HG03159 (cell line): Measurements from ENCODE around the gene UGGT2.

Source experiments
- ATAC-seq: cut with Tn5 transposase; IDR thresholded peaks from one replicate; pipeline ENCODE4 v1.9.1; 2021; ENCODE audit warnings: mild to moderate bottlenecking, moderate library complexity; ENCODE audit not compliant: unreplicated experiment

The UGGT2 gene

DNA sequence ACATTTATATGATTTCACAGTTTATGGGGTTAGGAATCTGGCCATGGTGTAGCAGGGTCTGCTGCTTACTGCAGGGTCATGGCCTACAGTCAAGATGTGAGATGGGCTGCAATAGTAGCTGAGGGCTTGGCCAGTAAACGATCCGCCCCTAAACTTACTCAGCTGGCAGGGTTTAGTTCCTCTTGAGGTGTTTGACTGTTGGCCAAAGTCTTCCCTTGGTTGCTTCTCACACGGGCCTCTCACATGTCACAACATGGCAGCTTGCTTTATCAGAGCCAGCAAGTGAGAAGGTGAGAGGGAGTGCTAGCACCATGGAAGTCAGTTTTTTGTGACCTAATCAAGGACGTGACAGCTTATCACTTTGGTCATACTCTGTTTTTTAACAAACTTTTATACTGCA lies 299.1 kb downstream of the UGGT2 start:
- ATAC-seq: no peak

DNA sequence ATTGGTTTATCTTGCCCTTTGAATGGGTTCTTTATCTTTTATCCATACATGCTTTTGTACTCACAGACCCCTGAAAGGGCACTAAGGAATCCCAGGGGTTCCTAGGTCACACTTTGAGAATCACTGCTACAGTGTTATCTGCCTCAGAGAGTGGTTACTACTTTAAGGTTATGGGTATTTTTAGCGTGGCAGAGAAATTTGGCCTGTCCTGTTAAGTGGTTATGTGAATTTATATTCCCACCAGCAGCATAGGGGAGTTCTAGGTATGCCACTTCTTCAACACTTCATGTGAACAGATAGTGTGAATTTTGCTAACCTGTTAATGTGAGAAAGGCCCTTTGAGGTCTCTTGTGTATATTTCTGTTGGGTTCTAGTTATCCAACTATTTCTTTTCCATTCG lies 300.5 kb downstream of the UGGT2 start:
- no peak for ATAC-seq
